Mucosa of descending colon (tissue), 3 donors: ENCODE data around the gene LAMC1. TPM values are rescaled to one million over a fixed set of nuclear protein-coding genes. Genes with fewer than 3 reads are reported as not detected.

Experiments used
- ATAC-seq: fragments of 200-7000 bp; cut with Tn5 transposase; one replicate; pipeline ENCODE4 v1.9.1; 2020; ENCODE audit warnings: mild to moderate bottlenecking, moderate library complexity
- DNase-seq, 3 donors: peaks; one replicate each; pipeline ENCODE4 v3.0.0-alpha.2; 2020
- H3K36me3 ChIP-seq: fragments of 200-600 bp; one replicate; pipeline ENCODE4 v1.8.0; 2021; ENCODE audit warnings: low read depth, mild to moderate bottlenecking
- H3K4me1 ChIP-seq: fragments of 200-600 bp; one replicate; pipeline ENCODE4 v1.8.0; 2021; ENCODE audit warnings: low read depth, mild to moderate bottlenecking
- H3K4me3 ChIP-seq: fragments of 200-600 bp; one replicate; pipeline ENCODE4 v1.8.0; 2021; ENCODE audit warnings: mild to moderate bottlenecking
- H3K9me3 ChIP-seq: fragments of 200-600 bp; one replicate; pipeline ENCODE4 v1.8.0; 2021; ENCODE audit warnings: mild to moderate bottlenecking
- CTCF ChIP-seq: fragments of 200-600 bp; IDR thresholded peaks from one replicate; pipeline ENCODE4 v1.8.0; 2022; ENCODE audit warnings: antibody characterized with exemption, mild to moderate bottlenecking
- intact Hi-C, 2 donors: fragments of 100-400 bp; cut with DNase I in 1 of 2; cut with micrococcal nuclease in 1 of 2; formaldehyde crosslinking; loops; one replicate each; pipeline versions ENCODE4 v1.11.0 to v1.11.1; 2022; cut with DNase I, micrococcal nuclease
- total RNA-seq, 3 donors: library from RNA; stranded (reverse); fragmentation: NEBNext Ultra II Directional in 2 of 3; extraction: Animal tissue kit (Norgen Biotek cat#: 25700) in 2 of 3; gene quantifications; one replicate each; pipeline versions ENCODE4 v1.2.1 to v1.2.4, GENCODE V29; 2021 to 2023
- donor health status: DM: no; HTN: no; CAD: no; lungs with moderate emphysema.
- donor health status: DM: no; HTN: no; CAD: no.
- donor health status: DM: no; HTN: yes; CAD: no.

The LAMC1 gene
- total RNA-seq, 3 donors from 2014 or later = 22.5 to 137 (median 46.7) TPM

GRCh38 chr1:183126000-183126366 lies 102.8 kb downstream of the LAMC1 start:
- ATAC-seq (no peak), DNase-seq (no peak)
- no peaks in the 10 kb centered on the region for H3K36me3 ChIP-seq
- intact Hi-C loops = no loop called here
- no peak for TF ChIP-seq CTCF
- no peak overlapping the region for H3K4me3 ChIP-seq
- no peaks in the 10 kb centered on the region for H3K9me3 ChIP-seq
- H3K4me1 ChIP-seq = no peaks in the 10 kb centered on the region

- DNase-seq (no peak), ATAC-seq (no peak)
- Histone ChIP-seq H3K4me3 (no peak overlapping the region), H3K4me1 (no peaks in the 10 kb centered on the region), H3K36me3 (no peaks in the 10 kb centered on the region), H3K9me3 (no peaks in the 10 kb centered on the region)
- no peak for TF ChIP-seq CTCF
- intact Hi-C loops = no loop called here
Observed at GRCh38 chr1:183126528-183126927, 103.3 kb downstream of the LAMC1 start.

- no peak overlapping the region for H3K4me3 ChIP-seq
- H3K36me3 ChIP-seq = no peaks in the 10 kb centered on the region
- DNase-seq = no peak
- peak; percentile 18 for ATAC-seq
- H3K9me3 ChIP-seq = no peaks in the 10 kb centered on the region
- no peaks in the 10 kb centered on the region for H3K4me1 ChIP-seq
- intact Hi-C loops = no loop called here
- no peak for TF ChIP-seq CTCF
Observed at GRCh38 chr1:183129921-183130690, 106.9 kb downstream of the LAMC1 start.

GRCh38 chr1:183131166-183131565 lies 107.9 kb downstream of the LAMC1 start:
- DNase-seq = no peak
- H3K36me3 ChIP-seq = no peaks in the 10 kb centered on the region
- intact Hi-C loops = no loop called here
- H3K4me3 ChIP-seq = no peak overlapping the region
- no peaks in the 10 kb centered on the region for H3K4me1 ChIP-seq
- ATAC-seq = no peak
- no peak for TF ChIP-seq CTCF
- no peaks in the 10 kb centered on the region for H3K9me3 ChIP-seq

GRCh38 chr1:183135336-183135735 lies 112.1 kb downstream of the LAMC1 start:
- TF ChIP-seq CTCF = no peak
- Histone ChIP-seq H3K9me3 (no peaks in the 10 kb centered on the region), H3K4me3 (no peak overlapping the region), H3K36me3 (no peaks in the 10 kb centered on the region), H3K4me1 (peaks cover 12% of the 10 kb centered on the region)
- no peak for ATAC-seq
- intact Hi-C loops = no loop called here
- DNase-seq = no peak
